Keratinocyte (primary cell): ENCODE data around the gene BPIFA3. TPM values are rescaled to one million over a fixed set of nuclear protein-coding genes. Genes with fewer than 3 reads are reported as not detected.

Experiments
- DNase-seq: peaks from one replicate; pipeline ENCODE4 v3.0.0-alpha.2; 2011; ENCODE audit warnings: low read depth, missing footprints, low spot score
- FAIRE-seq: peaks from 2 replicates; lab custom pipeline; 2011; peaks lifted over from hg19 to GRCh38; lab: Jason Lieb, UNC
- H2AFZ ChIP-seq: 2 replicates; pipeline ENCODE4 v1.6.0; 2012; ENCODE audit warnings: low read length, control low read depth, inconsistent platforms; ENCODE audit not compliant: control insufficient read depth
- H3K27ac ChIP-seq: 2 replicates; pipeline ENCODE4 v1.5.1; 2011; ENCODE audit warnings: low read length; ENCODE audit not compliant: control insufficient read depth, insufficient read depth
- H3K27me3 ChIP-seq: 3 replicates; pipeline ENCODE4 v1.6.0; 2011; ENCODE audit warnings: low read length; ENCODE audit not compliant: control insufficient read depth, insufficient read depth; ENCODE audit errors: extremely low read depth
- H3K36me3 ChIP-seq, 2 experiments: 2 replicates in 1 of 2; 3 replicates in 1 of 2; pipeline ENCODE4 v1.5.1; 2011; ENCODE audit warnings: low read length in 2 of 2, mild to moderate bottlenecking in 1 of 2; ENCODE audit not compliant: control insufficient read depth in 2 of 2, insufficient read depth in 2 of 2; ENCODE audit errors: extremely low read depth in 1 of 2
- H3K4me1 ChIP-seq: 3 replicates; pipeline ENCODE4 v1.5.1; 2011; ENCODE audit warnings: low read length; ENCODE audit not compliant: control insufficient read depth, insufficient read depth; ENCODE audit errors: extremely low read depth
- H3K4me2 ChIP-seq: 3 replicates; pipeline ENCODE4 v1.6.0; 2011; ENCODE audit warnings: low read depth, low read length; ENCODE audit not compliant: control insufficient read depth, insufficient read depth; ENCODE audit errors: extremely low read depth
- H3K4me3 ChIP-seq, 3 experiments: fragments of 200-600 bp in 1 of 3; sonication (generic) in 1 of 3; 2 replicates in 2 of 3; 3 replicates in 1 of 3; pipeline ENCODE4 v1.5.1; 2011 to 2016; ENCODE audit warnings: low read length in 3 of 3, mild to moderate bottlenecking in 3 of 3, control low read depth in 2 of 3, inconsistent platforms in 1 of 3, low read depth in 1 of 3, mixed read lengths in 1 of 3, mixed run types in 1 of 3, moderate library complexity in 1 of 3; ENCODE audit not compliant: control insufficient read depth in 2 of 3, insufficient read depth in 2 of 3; ENCODE audit errors: extremely low read depth in 1 of 3
- H3K79me2 ChIP-seq: 2 replicates; pipeline ENCODE4 v1.6.0; 2012; ENCODE audit warnings: low read length; ENCODE audit not compliant: control insufficient read depth, insufficient read depth
- H3K9ac ChIP-seq: 3 replicates; pipeline ENCODE4 v1.6.0; 2011; ENCODE audit warnings: low read length; ENCODE audit not compliant: control insufficient read depth, insufficient read depth; ENCODE audit errors: extremely low read depth
- H3K9me1 ChIP-seq: 3 replicates; pipeline ENCODE4 v1.6.0; 2011; ENCODE audit warnings: low read length; ENCODE audit not compliant: control insufficient read depth, insufficient read depth; ENCODE audit errors: extremely low read depth
- H3K9me3 ChIP-seq: 2 replicates; pipeline ENCODE4 v1.5.1; 2012; ENCODE audit warnings: low read depth, low read length; ENCODE audit not compliant: control insufficient read depth
- H4K20me1 ChIP-seq: 3 replicates; pipeline ENCODE4 v1.6.0; 2011; ENCODE audit warnings: low read length; ENCODE audit not compliant: control insufficient read depth, insufficient read depth; ENCODE audit errors: extremely low read depth
- CTCF ChIP-seq, 3 experiments: IDR thresholded peaks in 1 of 3; conservative IDR thresholded peaks in 1 of 3; optimal IDR thresholded peaks in 1 of 3; 2 replicates in 2 of 3; 3 replicates in 1 of 3; pipeline versions ENCODE3 to v1.5.1; 2011; ENCODE audit warnings: low read length in 3 of 3, mild to moderate bottlenecking in 3 of 3, moderate library complexity in 2 of 3, control low read depth in 1 of 3, inconsistent platforms in 1 of 3; ENCODE audit not compliant: insufficient read depth in 2 of 3; ENCODE audit errors: extremely low read depth in 1 of 3
- EZH2 ChIP-seq: IDR thresholded peaks from one replicate; pipeline ENCODE4 v1.6.1; 2012; ENCODE audit warnings: inconsistent platforms, mild to moderate bottlenecking, low read length, moderate library complexity
- dilution Hi-C: fragments of 300-500 bp; cut with MboI; formaldehyde crosslinking; loops from one replicate; pipeline ENCODE4 v1.7.0; 2020; ENCODE audit warnings: low sequenced_read_pairs; ENCODE audit not compliant: extremely low pct_ligation_motif_present
- polyA plus RNA-seq, 5 experiments: library from polyadenylated mRNA; depleted of rRNA in 3 of 5; stranded (reverse) in 3 of 5; stranded (forward) in 1 of 5; unstranded in 1 of 5; fragments of >200 nt; gene quantifications; 1 replicate in 1 of 5; 2 replicates in 3 of 5; 3 replicates in 1 of 5; pipeline versions ENCODE4 v1.2.1 to v1.2.3, GENCODE V29; 2011 to 2012; ENCODE audit warnings: missing spikeins in 2 of 5, low read depth in 1 of 5, low replicate concordance in 1 of 5

Gene BPIFA3
- polyA plus RNA-seq, 1 donor (not counting 4 experiments of a cell fraction or from before 2014, with no cell fraction given): not detected

DNA sequence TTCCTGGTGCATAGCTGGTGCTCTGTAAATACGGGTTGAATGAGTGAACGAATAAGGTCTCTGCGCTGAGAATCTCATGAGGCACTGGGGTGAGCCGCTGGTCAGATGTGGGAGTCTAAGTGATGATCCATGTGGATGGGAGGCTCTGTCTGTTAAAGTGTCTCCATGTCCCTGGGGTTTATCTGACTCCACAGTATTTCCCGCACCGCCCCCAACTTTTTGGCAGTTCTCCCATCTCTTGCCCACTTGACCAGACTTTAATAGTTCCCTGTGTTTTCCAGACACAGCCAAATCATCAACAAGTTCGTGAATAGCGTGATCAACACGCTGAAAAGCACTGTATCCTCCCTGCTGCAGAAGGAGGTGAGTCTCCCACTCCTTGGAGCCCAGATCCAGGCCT is 39.3 kb upstream of the BPIFA3 start:
- FAIRE-seq: no peak
- no peaks in the 10 kb centered on the region for H3K36me3 ChIP-seq
- DNase-seq: no peak
- no peaks in the 10 kb centered on the region for H3K79me2 ChIP-seq
- no peak overlapping the region for H3K4me3 ChIP-seq
- H3K27ac ChIP-seq: no peak overlapping the region
- no peaks in the 10 kb centered on the region for H3K4me1 ChIP-seq
- TF ChIP-seq EZH2: no peak
- TF ChIP-seq CTCF (optimal IDR thresholded peaks at IDR 0.05 in 1 of 3, IDR thresholded peaks at IDR 0.05 in 1 of 3, conservative IDR thresholded peaks at IDR 0.05 in 1 of 3; ENCODE audit: extremely low read depth in 1 of 3, insufficient read depth in 2 of 3, low read length in 3 of 3): no peak
- H3K9me1 ChIP-seq: no peaks in the 10 kb centered on the region
- no peaks in the 10 kb centered on the region for H3K27me3 ChIP-seq
- H2AFZ ChIP-seq: no peak overlapping the region
- no peaks in the 10 kb centered on the region for H4K20me1 ChIP-seq
- dilution Hi-C loops: no loop called here
- no peak overlapping the region for H3K9ac ChIP-seq
- H3K9me3 ChIP-seq: no peaks in the 10 kb centered on the region
- no peak overlapping the region for H3K4me2 ChIP-seq

- H4K20me1 ChIP-seq: no peaks in the 10 kb centered on the region
- no peak overlapping the region for H3K27ac ChIP-seq
- no peak overlapping the region for H3K4me2 ChIP-seq
- H3K9me3 ChIP-seq: no peaks in the 10 kb centered on the region
- no peak overlapping the region for H2AFZ ChIP-seq
- no peaks in the 10 kb centered on the region for H3K9me1 ChIP-seq
- no peak for TF ChIP-seq EZH2
- TF ChIP-seq CTCF (optimal IDR thresholded peaks at IDR 0.05 in 1 of 3, IDR thresholded peaks at IDR 0.05 in 1 of 3, conservative IDR thresholded peaks at IDR 0.05 in 1 of 3; ENCODE audit: extremely low read depth in 1 of 3, insufficient read depth in 2 of 3, low read length in 3 of 3): no peak
- H3K79me2 ChIP-seq: no peaks in the 10 kb centered on the region
- H3K4me3 ChIP-seq: no peak overlapping the region
- DNase-seq (no peak), FAIRE-seq (no peak)
- no peak overlapping the region for H3K9ac ChIP-seq
- dilution Hi-C loops: no loop called here
- no peaks in the 10 kb centered on the region for H3K4me1 ChIP-seq
- H3K27me3 ChIP-seq: no peaks in the 10 kb centered on the region
- H3K36me3 ChIP-seq: no peaks in the 10 kb centered on the region
Observed at GRCh38 chr20:33178726-33179125, 38.4 kb upstream of the BPIFA3 start.
